HEK293 (cell line): ENCODE results near the gene USP44.

Experiments
- BCL11A ChIP-seq: fragments of 450-650 bp; formaldehyde crosslinking; IDR thresholded peaks from 2 replicates; pipeline ENCODE4 v1.5.1; 2016; ENCODE audit warnings: low read depth, missing biosample characterization, missing genetic modification characterization
- BCL11B ChIP-seq: fragments of 450-650 bp; formaldehyde crosslinking; IDR thresholded peaks from 2 replicates; pipeline ENCODE4 v1.5.1; 2016; ENCODE audit warnings: low read depth, missing biosample characterization, missing genetic modification characterization
- EGR2 ChIP-seq: fragments of 450-650 bp; formaldehyde crosslinking; IDR thresholded peaks from 2 replicates; pipeline ENCODE4 v1.5.1; 2016; ENCODE audit warnings: low read depth, missing biosample characterization, missing genetic modification characterization
- KLF16 ChIP-seq: fragments of 450-650 bp; formaldehyde crosslinking; IDR thresholded peaks from 2 replicates; pipeline ENCODE4 v1.5.1; 2017; ENCODE audit warnings: missing biosample characterization, missing genetic modification characterization
- MEIS1 ChIP-seq: sonication (generic); formaldehyde crosslinking; IDR thresholded peaks from 2 replicates; pipeline ENCODE4 v1.8.1; 2022; ENCODE audit warnings: missing genetic modification reagents, mild to moderate bottlenecking, borderline replicate concordance
- REPIN1 ChIP-seq: fragments of 450-650 bp; formaldehyde crosslinking; IDR thresholded peaks from 2 replicates; pipeline ENCODE4 v1.5.1; 2017; ENCODE audit warnings: missing biosample characterization, missing genetic modification characterization, low read depth
- SP7 ChIP-seq: fragments of 450-650 bp; formaldehyde crosslinking; IDR thresholded peaks from 2 replicates; pipeline ENCODE4 v1.5.1; 2016; ENCODE audit warnings: missing biosample characterization, missing genetic modification characterization
- YY1 ChIP-seq: fragments of 450-650 bp; formaldehyde crosslinking; IDR thresholded peaks from 2 replicates; pipeline ENCODE4 v1.5.1; 2018; ENCODE audit warnings: missing biosample characterization, missing genetic modification characterization
- ZBTB21 ChIP-seq: fragments of 450-650 bp; formaldehyde crosslinking; IDR thresholded peaks from 2 replicates; pipeline ENCODE4 v1.5.1; 2017; ENCODE audit warnings: missing biosample characterization, missing genetic modification characterization
- ZEB2 ChIP-seq: fragments of 450-650 bp; formaldehyde crosslinking; IDR thresholded peaks from 2 replicates; pipeline ENCODE4 v1.5.1; 2016; ENCODE audit warnings: missing biosample characterization, missing genetic modification characterization
- ZFHX2 ChIP-seq: fragments of 450-650 bp; formaldehyde crosslinking; conservative IDR thresholded peaks from 2 replicates; pipeline ENCODE4 v1.5.1; 2016; ENCODE audit warnings: missing biosample characterization, missing genetic modification characterization
- ZFP41 ChIP-seq: fragments of 450-650 bp; formaldehyde crosslinking; IDR thresholded peaks from 2 replicates; pipeline ENCODE4 v1.5.1; 2016; ENCODE audit warnings: missing biosample characterization, missing genetic modification characterization, borderline replicate concordance
- ZNF132 ChIP-seq: fragments of 450-650 bp; formaldehyde crosslinking; IDR thresholded peaks from 2 replicates; pipeline ENCODE4 v1.5.1; 2017; ENCODE audit warnings: missing biosample characterization, missing genetic modification characterization, borderline replicate concordance
- ZNF146 ChIP-seq: fragments of 450-650 bp; formaldehyde crosslinking; IDR thresholded peaks from 2 replicates; pipeline ENCODE4 v1.5.1; 2016; ENCODE audit warnings: missing biosample characterization, missing genetic modification characterization
- ZNF19 ChIP-seq: fragments of 450-650 bp; formaldehyde crosslinking; IDR thresholded peaks from 2 replicates; pipeline ENCODE4; 2016; ENCODE audit warnings: missing biosample characterization, missing genetic modification characterization, low read depth
- ZNF2 ChIP-seq: fragments of 450-650 bp; formaldehyde crosslinking; IDR thresholded peaks from 2 replicates; pipeline ENCODE4 v1.5.1; 2016; ENCODE audit warnings: missing biosample characterization, missing genetic modification characterization
- ZNF350 ChIP-seq: fragments of 450-650 bp; formaldehyde crosslinking; IDR thresholded peaks from 2 replicates; pipeline ENCODE4 v1.5.0; 2017; ENCODE audit warnings: missing biosample characterization, mild to moderate bottlenecking, missing genetic modification characterization
- ZNF366 ChIP-seq: fragments of 450-650 bp; formaldehyde crosslinking; conservative IDR thresholded peaks from 2 replicates; pipeline ENCODE4 v1.5.1; 2016; ENCODE audit warnings: missing biosample characterization, missing genetic modification characterization
- ZNF394 ChIP-seq: fragments of 450-650 bp; formaldehyde crosslinking; IDR thresholded peaks from 2 replicates; pipeline ENCODE4 v1.5.1; 2016; ENCODE audit warnings: missing biosample characterization, missing genetic modification characterization, mild to moderate bottlenecking, moderate library complexity, borderline replicate concordance
- ZNF501 ChIP-seq: fragments of 450-650 bp; formaldehyde crosslinking; IDR thresholded peaks from 2 replicates; pipeline ENCODE4 v1.5.1; 2016; ENCODE audit warnings: missing biosample characterization, missing genetic modification characterization
- ZNF571 ChIP-seq: fragments of 450-650 bp; formaldehyde crosslinking; IDR thresholded peaks from 2 replicates; pipeline ENCODE4 v1.5.0; 2017; ENCODE audit warnings: missing biosample characterization, missing genetic modification characterization
- ZNF610 ChIP-seq: fragments of 450-650 bp; formaldehyde crosslinking; IDR thresholded peaks from 2 replicates; pipeline ENCODE4 v1.5.1; 2016; ENCODE audit warnings: missing biosample characterization, missing genetic modification characterization, borderline replicate concordance
- ZNF776 ChIP-seq: fragments of 450-650 bp; formaldehyde crosslinking; IDR thresholded peaks from 2 replicates; pipeline ENCODE4 v1.5.0; 2017; ENCODE audit warnings: missing biosample characterization, missing genetic modification characterization, borderline replicate concordance
- ZSCAN23 ChIP-seq: fragments of 450-650 bp; formaldehyde crosslinking; IDR thresholded peaks from 2 replicates; pipeline ENCODE4 v1.5.1; 2016; ENCODE audit warnings: missing biosample characterization, missing genetic modification characterization
- ZSCAN30 ChIP-seq: fragments of 450-650 bp; IDR thresholded peaks from 2 replicates; pipeline ENCODE4 v1.5.1; 2018; ENCODE audit warnings: missing biosample characterization, mild to moderate bottlenecking, missing genetic modification characterization, moderate library complexity
- ZXDB ChIP-seq: fragments of 450-650 bp; formaldehyde crosslinking; IDR thresholded peaks from 2 replicates; pipeline ENCODE4 v1.5.1; 2016; ENCODE audit warnings: missing biosample characterization, missing genetic modification characterization
- TF ChIP-seq, protein P1 (sequence below): fragments of 450-650 bp; formaldehyde crosslinking; IDR thresholded peaks from 2 replicates; pipeline ENCODE4 v1.5.1; 2017; ENCODE audit warnings: missing biosample characterization, missing genetic modification characterization
- TF ChIP-seq, protein P2 (sequence below): fragments of 450-650 bp; formaldehyde crosslinking; IDR thresholded peaks from 2 replicates; pipeline ENCODE4 v1.5.1; 2016; ENCODE audit warnings: missing biosample characterization, missing genetic modification characterization
- TF ChIP-seq, protein P3 (sequence below): fragments of 450-650 bp; formaldehyde crosslinking; IDR thresholded peaks from 2 replicates; pipeline ENCODE4 v1.5.1; 2016; ENCODE audit warnings: missing biosample characterization, missing genetic modification characterization
- TF ChIP-seq, protein P4 (sequence below): fragments of 450-650 bp; formaldehyde crosslinking; optimal IDR thresholded peaks from 2 replicates; pipeline ENCODE3; 2016; ENCODE audit warnings: missing biosample characterization, mild to moderate bottlenecking, missing genetic modification characterization
- TF ChIP-seq, protein P5 (sequence below): fragments of 450-650 bp; formaldehyde crosslinking; IDR thresholded peaks from 2 replicates; pipeline ENCODE4 v1.5.1; 2016; ENCODE audit warnings: missing biosample characterization, missing genetic modification characterization

USP44 gene

DNA sequence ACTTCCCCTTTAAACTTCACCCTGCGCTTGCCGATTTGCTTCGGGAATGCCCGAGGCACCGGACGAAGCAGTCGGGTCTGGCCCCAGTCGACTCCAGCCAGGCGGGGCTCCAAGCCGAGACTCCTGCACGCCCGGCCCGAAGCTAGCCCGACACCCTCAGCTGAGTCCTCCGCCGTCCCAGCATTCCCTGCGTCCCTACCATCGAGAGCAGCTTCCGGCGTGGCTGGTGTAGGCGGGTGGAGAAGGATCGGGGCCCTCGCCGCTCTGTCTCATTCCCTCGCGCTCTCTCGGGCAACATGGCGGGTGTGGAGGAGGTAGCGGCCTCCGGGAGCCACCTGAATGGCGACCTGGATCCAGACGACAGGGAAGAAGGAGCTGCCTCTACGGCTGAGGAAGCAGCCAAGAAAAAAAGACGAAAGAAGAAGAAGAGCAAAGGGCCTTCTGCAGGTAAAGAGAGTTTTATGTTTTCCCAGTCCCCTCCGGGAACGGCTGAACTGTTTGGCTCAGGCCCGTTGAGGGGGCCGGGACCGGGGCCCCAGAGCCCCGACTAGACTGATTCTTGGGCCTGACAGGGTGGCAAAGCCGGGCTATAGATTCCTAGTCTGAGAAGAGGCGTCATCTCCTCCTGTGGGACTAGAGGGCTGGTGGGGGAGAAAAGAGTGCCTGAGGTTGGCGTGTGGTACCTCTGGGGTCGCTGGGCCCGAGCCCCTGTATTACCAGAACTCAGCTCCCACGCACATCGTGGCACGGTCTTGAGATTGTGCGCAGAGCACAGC, 77.2 kb downstream of the USP44 start, which contains the start of gene METAP2 (continued):
- TF ChIP-seq ZNF366 (peak; percentile 74), ZNF350 (tag by site-specific recombination) (no peak), REPIN1 (tag by site-specific recombination) (peak; percentile 54; the same call in 1 of the 2 replicates), ZXDB (tag by site-specific recombination) (peak; percentile 81), SP7 (tag by site-specific recombination) (peak; percentile 78), ZFHX2 (tag by site-specific recombination) (peak; percentile 89), ZNF132 (tag by site-specific recombination) (no peak), ZNF571 (tag by site-specific recombination) (no peak), ZBTB21 (tag by site-specific recombination) (0 out of 2 replicates have a peak, but pooled peaks have one; percentile 37), ZNF146 (tag by site-specific recombination) (no peak), ZNF776 (tag by site-specific recombination) (no peak), ZSCAN30 (tag by site-specific recombination) (peak; percentile 82), ZSCAN23 (tag by site-specific recombination) (0 out of 2 replicates have a peak, but pooled peaks have one; percentile 13), ZNF394 (tag by site-specific recombination) (peak; percentile 74; the same call in 1 of the 2 replicates), ZEB2 (peak; percentile 29; the same call in 1 of the 2 replicates), ZNF2 (tag by site-specific recombination) (peak; percentile 54; the same call in 1 of the 2 replicates), ZNF501 (tag by site-specific recombination) (peak; percentile 63), ZNF19 (no peak), BCL11A (tag by site-specific recombination) (no peak), YY1 (tag by site-specific recombination) (peak; percentile 95), EGR2 (peak; percentile 86), ZFP41 (tag by site-specific recombination) (no peak), MEIS1 (CRISPR knock-in tag) (no peak), KLF16 (tag by site-specific recombination) (peak; percentile 77), ZNF610 (peak; percentile 85; the same call in 1 of the 2 replicates), BCL11B (tag by site-specific recombination) (no peak)
- TF ChIP-seq, protein P1, sequence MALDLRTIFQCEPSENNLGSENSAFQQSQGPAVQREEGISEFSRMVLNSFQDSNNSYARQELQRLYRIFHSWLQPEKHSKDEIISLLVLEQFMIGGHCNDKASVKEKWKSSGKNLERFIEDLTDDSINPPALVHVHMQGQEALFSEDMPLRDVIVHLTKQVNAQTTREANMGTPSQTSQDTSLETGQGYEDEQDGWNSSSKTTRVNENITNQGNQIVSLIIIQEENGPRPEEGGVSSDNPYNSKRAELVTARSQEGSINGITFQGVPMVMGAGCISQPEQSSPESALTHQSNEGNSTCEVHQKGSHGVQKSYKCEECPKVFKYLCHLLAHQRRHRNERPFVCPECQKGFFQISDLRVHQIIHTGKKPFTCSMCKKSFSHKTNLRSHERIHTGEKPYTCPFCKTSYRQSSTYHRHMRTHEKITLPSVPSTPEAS (tag by site-specific recombination) = peak; percentile 25; the same call in 1 of the 2 replicates
- TF ChIP-seq, protein P2, sequence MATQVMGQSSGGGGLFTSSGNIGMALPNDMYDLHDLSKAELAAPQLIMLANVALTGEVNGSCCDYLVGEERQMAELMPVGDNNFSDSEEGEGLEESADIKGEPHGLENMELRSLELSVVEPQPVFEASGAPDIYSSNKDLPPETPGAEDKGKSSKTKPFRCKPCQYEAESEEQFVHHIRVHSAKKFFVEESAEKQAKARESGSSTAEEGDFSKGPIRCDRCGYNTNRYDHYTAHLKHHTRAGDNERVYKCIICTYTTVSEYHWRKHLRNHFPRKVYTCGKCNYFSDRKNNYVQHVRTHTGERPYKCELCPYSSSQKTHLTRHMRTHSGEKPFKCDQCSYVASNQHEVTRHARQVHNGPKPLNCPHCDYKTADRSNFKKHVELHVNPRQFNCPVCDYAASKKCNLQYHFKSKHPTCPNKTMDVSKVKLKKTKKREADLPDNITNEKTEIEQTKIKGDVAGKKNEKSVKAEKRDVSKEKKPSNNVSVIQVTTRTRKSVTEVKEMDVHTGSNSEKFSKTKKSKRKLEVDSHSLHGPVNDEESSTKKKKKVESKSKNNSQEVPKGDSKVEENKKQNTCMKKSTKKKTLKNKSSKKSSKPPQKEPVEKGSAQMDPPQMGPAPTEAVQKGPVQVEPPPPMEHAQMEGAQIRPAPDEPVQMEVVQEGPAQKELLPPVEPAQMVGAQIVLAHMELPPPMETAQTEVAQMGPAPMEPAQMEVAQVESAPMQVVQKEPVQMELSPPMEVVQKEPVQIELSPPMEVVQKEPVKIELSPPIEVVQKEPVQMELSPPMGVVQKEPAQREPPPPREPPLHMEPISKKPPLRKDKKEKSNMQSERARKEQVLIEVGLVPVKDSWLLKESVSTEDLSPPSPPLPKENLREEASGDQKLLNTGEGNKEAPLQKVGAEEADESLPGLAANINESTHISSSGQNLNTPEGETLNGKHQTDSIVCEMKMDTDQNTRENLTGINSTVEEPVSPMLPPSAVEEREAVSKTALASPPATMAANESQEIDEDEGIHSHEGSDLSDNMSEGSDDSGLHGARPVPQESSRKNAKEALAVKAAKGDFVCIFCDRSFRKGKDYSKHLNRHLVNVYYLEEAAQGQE (tag by site-specific recombination) = 0 out of 2 replicates have a peak, but pooled peaks have one; percentile 45
- TF ChIP-seq, protein P3, sequence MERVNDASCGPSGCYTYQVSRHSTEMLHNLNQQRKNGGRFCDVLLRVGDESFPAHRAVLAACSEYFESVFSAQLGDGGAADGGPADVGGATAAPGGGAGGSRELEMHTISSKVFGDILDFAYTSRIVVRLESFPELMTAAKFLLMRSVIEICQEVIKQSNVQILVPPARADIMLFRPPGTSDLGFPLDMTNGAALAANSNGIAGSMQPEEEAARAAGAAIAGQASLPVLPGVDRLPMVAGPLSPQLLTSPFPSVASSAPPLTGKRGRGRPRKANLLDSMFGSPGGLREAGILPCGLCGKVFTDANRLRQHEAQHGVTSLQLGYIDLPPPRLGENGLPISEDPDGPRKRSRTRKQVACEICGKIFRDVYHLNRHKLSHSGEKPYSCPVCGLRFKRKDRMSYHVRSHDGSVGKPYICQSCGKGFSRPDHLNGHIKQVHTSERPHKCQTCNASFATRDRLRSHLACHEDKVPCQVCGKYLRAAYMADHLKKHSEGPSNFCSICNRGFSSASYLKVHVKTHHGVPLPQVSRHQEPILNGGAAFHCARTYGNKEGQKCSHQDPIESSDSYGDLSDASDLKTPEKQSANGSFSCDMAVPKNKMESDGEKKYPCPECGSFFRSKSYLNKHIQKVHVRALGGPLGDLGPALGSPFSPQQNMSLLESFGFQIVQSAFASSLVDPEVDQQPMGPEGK = peak; percentile 57
- TF ChIP-seq, protein P4, sequence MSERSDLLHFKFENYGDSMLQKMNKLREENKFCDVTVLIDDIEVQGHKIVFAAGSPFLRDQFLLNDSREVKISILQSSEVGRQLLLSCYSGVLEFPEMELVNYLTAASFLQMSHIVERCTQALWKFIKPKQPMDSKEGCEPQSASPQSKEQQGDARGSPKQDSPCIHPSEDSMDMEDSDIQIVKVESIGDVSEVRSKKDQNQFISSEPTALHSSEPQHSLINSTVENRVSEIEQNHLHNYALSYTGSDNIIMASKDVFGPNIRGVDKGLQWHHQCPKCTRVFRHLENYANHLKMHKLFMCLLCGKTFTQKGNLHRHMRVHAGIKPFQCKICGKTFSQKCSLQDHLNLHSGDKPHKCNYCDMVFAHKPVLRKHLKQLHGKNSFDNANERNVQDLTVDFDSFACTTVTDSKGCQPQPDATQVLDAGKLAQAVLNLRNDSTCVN = peak; percentile 41
- TF ChIP-seq, protein P5, sequence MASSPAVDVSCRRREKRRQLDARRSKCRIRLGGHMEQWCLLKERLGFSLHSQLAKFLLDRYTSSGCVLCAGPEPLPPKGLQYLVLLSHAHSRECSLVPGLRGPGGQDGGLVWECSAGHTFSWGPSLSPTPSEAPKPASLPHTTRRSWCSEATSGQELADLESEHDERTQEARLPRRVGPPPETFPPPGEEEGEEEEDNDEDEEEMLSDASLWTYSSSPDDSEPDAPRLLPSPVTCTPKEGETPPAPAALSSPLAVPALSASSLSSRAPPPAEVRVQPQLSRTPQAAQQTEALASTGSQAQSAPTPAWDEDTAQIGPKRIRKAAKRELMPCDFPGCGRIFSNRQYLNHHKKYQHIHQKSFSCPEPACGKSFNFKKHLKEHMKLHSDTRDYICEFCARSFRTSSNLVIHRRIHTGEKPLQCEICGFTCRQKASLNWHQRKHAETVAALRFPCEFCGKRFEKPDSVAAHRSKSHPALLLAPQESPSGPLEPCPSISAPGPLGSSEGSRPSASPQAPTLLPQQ (tag by site-specific recombination) = peak; percentile 71; the same call in 1 of the 2 replicates
